Activated naive CD4-positive, alpha-beta T cell treated with anti-CD3 and anti-CD28 coated beads, Interleukin-2, amount 50 U/mL, for 16 hours (primary cell): Measurements from ENCODE around the gene PRIMPOL.

Experiments used
- DNase-seq: peaks from one replicate; pipeline ENCODE4 v3.0.0-alpha.2; 2020

Gene PRIMPOL

GRCh38 chr4:184669251-184669650, 19.7 kb downstream of the PRIMPOL start:
- no peak for DNase-seq

DNA sequence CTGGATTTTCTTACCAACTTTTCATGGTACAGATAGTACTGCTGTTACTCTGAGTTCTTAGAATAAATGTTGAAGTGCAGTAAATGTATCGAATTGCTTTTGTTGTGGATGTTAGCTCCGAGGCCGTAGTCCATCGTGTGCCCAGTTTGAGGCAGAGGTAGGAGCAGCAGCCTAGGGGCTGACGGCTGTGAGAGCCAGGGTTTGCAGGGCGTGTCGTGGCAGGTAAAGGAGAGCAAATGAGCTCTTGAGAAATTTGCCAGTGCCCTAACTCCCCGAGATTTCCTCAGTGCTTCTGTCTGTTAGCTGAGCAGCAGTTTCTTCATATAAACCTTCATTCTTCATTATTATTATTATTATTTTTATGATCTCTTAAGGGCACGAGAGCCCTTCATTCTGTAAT, 21.6 kb downstream of the PRIMPOL start:
- DNase-seq: no peak

GRCh38 chr4:184672741-184673140, 23.2 kb downstream of the PRIMPOL start:
- DNase-seq: no peak

- no peak for DNase-seq
Measured at GRCh38 chr4:184674011-184674410, 24.5 kb downstream of the PRIMPOL start.

DNA sequence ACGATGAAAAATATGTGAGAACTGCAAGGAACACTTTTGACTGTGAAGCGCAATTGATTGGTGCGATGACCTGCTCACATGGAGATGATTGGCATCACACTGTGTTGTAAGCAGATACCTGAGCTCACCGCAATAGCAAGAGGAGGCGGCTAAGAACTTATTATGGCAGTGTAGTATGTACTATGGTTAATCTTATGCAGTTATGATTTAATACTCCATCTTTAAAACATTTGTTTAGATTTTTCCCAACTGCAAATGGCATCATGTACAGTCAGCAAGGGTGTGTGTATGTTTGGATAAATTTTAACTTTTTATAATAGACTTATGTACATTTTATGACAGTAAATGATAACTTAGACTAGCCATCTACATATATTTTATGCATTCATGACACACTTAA, 25.5 kb downstream of the PRIMPOL start:
- no peak for DNase-seq

DNA sequence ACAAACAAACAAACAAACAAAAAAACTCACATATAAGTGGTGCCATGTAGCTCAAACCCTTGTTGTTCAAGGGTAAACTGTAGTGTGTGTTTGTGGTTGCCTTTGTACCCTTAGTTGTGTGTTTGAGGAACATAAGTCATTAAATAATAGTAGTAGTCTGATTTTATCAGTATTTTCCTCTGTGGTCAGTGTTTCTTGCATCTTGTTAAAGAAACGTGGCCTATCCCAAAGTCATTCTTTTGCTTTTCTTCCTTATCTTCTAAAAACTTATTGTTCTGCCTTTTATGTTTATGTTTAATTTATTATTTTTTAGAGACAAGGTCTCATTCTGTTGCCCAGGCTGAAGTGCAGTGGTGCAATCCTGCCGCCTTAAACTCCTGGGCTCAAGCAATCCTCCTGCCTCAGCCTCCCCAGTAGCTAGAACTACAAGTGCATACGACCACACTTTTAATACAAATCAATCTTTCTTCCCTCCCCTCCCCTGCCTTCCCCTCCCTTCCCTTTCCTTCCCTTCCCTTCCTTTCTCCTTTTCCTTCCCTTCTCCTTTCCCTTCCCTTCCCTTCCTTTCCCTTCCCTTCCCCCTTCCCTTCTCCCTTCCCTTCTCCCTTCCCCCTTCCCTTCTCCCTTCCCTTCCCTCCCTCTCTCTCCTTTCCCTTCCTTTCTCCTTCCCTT, 26.4 kb downstream of the PRIMPOL start:
- DNase-seq: no peak

GRCh38 chr4:184680698-184681097, 31.2 kb downstream of the PRIMPOL start:
- no peak for DNase-seq

- no peak for DNase-seq
Measured at GRCh38 chr4:184681916-184682315, 32.4 kb downstream of the PRIMPOL start.

GRCh38 chr4:184684491-184685189, 35.1 kb downstream of the PRIMPOL start:
- no peak for DNase-seq

DNA sequence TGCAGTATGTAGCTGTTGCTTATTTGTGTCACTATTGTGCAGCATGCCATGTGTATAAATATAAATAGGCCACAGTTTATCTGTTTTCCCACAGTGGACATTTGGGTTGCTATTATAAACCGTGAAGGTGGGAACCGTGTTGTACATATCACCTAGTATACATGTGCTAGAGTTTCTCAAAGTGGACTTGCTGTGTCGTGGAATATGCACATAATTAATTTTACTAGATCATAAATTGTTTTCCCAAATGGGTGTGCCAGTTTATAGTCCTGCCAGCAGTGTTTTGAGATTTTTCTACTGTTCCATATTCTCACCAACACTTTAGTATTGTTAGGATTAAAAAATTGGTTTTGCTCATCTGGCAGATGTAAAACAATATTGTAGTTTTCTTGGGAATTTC, 38.5 kb downstream of the PRIMPOL start:
- DNase-seq: no peak

GRCh38 chr4:184688447-184688846, 38.9 kb downstream of the PRIMPOL start:
- DNase-seq: no peak

- DNase-seq: no peak
Measured at GRCh38 chr4:184689681-184690080, 40.1 kb downstream of the PRIMPOL start.

- DNase-seq: no peak
Measured at GRCh38 chr4:184693056-184693455, 43.5 kb downstream of the PRIMPOL start.

GRCh38 chr4:184694412-184694956, 44.9 kb downstream of the PRIMPOL start:
- no peak for DNase-seq

DNA sequence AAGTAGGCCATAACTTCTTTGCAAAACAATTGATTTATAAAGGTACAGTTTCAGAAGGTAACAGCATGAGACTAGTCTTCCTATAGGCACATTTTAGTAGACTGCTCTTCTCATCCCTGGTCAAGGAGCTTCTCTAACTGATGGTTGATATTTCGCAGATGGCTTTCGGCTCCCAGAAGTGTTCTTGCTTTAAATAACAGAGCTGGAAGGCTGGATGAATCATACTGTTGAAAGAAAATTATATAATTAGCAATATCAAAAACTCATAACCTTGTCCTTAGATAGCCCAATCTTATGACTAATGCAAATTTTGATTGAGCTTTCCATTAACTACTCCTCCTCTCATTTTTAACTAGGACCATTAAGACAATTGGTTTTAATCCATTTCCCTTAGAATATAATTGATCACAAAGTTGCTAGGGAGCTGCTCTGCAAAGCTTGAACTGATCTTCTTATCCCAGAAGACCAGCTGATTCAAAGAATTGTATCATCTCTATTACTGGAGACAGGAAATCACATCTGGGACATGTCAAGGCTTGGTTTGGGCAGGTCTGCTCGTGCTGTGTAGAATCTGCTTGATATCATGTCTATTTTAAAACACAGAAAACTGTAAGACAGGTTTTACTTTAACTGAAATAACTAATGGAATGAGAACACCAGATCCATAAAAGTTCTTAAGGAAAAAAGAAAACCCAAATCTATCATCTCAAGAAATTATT, 45.8 kb downstream of the PRIMPOL start:
- no peak for DNase-seq

GRCh38 chr4:184697956-184698355, 48.4 kb downstream of the PRIMPOL start:
- DNase-seq: no peak

- no peak for DNase-seq
Measured at GRCh38 chr4:184699941-184700340, 50.4 kb downstream of the PRIMPOL start.

- no peak for DNase-seq
Measured at GRCh38 chr4:184702114-184702513, 52.6 kb downstream of the PRIMPOL start.

DNA sequence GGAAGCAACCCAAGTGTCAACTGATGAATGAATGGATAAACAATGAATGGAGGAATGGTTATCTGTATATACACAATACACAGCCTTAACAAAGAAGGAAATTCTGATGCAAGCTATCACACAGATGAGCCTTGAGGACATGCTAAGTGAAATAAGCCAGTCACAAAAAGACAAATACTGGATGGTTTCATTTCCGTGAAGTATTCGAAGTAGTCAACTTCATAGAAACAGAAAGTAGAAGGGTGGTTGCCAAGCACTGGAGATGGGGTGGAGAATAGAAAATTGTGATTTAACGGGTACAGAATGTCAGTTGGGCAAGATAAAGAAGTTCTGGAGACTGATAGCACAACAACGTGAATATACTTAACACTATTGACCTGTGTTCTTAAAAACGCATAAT, 56.2 kb downstream of the PRIMPOL start:
- no peak for DNase-seq

DNA sequence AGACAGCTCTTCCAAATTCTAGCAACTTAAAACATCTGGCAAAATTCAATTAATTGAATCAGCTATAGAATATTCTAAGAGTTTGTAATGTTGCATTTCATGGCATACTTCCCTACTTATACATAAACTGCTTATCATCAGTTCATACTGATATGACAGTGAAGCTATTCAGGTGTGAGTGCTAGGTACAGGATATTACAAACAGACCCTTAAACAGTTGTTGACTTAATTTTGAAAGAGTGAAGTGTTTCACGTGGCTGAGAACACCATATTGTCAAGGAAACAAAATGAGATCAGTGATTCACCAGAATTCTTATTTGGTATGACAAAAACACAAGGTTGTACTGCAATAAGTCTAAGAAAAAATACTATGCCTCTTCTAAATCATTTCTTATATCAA, 56.9 kb downstream of the PRIMPOL start:
- DNase-seq: no peak

DNA sequence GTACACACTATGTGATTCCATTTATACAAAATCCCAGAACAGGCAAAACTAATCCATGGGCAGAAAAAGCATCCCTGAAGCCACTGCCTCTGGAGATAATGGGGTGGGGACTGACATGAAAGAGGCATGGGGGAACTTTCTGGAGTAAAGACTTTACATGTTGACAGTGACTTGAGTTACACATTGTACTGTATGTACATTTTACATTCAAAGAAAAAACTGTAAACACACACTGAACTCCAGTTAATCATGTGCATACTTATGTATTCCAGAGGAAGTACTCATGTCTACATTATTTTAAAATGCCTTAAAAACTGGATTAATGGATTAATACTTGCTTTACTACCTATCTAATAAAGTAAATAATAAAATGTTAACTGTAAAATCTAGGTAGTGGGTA, 62.8 kb downstream of the PRIMPOL start:
- DNase-seq: no peak

- DNase-seq: no peak
Measured at GRCh38 chr4:184713887-184714286, 64.3 kb downstream of the PRIMPOL start.

DNA sequence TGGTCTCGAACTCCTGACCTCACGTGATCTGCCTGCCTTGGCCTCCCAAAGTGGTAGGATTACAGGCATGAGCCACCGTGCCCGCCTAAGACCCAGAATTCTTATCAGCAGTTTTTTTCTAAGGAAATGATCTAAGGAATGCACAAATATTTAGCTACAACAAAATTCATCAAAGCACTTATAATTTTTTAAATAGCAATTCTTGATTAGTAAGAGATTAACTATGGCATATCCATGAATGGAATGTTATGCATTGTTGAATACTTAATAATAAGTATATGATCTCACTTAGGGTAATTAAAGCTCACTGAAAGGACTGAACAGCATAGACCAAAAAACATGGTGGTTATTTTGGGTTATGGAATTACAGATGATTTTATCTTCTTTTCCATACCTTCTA, 66.0 kb downstream of the PRIMPOL start:
- DNase-seq: no peak

GRCh38 chr4:184719407-184719806, 69.9 kb downstream of the PRIMPOL start:
- no peak for DNase-seq
